ENCODE data around the gene TUBA8.
A peak's percentile ranks its signal among the peaks of the same experiment; 100 is the strongest.
"Not testable (repeated sequence)": the region's sequence is repeated elsewhere in the genome, so short reads cannot be mapped to it uniquely, and the experiment has no call there.

Gene TUBA8

DNA sequence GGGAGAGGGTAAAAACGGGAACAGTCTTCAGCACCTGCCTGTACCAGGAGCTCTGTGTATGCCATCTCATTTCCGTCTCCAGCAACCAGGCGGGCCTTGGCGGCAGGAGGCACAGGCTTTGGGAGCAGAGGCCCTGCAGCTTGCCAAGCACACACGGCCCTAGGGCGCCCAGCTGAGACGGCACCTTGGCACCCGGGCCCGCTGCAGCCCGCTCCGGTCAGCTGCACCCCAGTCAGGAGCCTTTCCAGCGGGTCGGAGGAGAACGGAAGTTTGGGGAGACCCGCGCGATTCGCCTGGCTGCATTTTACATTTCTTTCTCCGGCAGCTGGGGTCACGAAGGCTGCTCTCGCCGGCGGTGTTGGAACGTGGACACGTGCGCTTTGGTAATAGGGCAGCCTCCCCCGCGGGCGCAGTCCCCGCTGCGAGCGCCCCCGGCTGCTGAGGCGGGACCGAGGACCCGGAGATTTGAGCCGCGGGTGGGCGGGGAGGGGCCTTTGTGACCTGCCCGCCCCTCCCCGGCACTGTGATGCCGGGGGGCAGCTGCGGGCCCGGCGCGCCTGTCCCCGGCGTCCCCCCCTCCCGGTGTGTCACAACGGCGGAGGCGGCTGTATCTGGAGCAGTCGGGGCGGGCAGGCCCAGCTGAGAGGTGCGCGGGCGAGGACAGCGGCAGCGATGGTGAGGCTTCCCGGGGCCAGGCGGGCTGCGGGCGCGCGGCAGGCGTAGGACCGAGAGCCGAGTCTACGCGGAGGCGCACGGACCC, at the start of gene TUBA8:
Gene TUBA8 (plus strand): TSS at position 616 of the 760 bp plus-strand sequence. CDS start 57 bp downstream, at position 673.
- peak in 1 of 14 donors; percentile 73 for DNase-seq

GRCh38 chr22:18062421-18062820, 48.2 kb upstream of the TUBA8 start:
- DNase-seq, result no peak

GRCh38 chr22:18063306-18063705, 47.3 kb upstream of the TUBA8 start:
- DNase-seq, result no peak

DNA sequence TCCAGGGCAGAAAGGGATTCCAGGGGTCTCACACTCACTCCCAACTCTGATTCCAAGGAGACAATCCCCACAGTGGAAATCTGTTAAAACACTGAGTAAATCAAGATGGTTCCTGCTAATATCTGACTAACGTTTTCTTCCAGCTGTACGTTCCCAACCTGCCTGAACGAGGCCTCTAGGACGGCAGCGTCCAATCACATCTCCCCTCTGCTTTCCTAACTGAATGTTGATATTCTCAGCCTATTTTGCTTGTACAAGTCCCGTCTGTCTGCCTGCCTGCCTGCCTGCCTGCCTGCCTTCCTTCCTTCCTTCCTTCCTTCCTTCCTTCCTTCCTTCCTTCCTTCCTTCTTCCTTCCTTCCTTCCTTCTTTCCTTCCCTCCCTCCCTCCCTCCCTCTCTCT, 46.9 kb upstream of the TUBA8 start:
- DNase-seq, result not testable (repeated sequence)

DNA sequence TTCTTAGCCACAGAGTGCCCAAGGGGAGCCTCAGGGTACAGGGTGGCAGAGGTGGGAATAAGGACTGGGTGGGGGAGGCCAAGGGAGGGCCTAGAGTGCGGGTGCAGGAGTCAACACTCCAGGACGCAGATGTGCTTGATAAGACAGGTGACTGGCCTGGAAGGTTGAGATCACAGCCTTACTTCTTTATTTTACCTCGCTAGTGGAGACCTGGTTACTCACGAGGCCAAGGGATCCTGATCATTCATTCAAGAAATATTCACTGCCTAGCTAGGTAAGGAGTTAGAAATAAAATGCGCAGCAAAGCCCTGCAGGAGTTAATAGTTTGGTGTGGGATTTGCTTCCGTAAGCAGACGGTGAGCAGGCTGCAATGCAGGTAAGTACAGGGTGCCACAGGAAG, 46.0 kb upstream of the TUBA8 start:
- no peak for DNase-seq

DNA sequence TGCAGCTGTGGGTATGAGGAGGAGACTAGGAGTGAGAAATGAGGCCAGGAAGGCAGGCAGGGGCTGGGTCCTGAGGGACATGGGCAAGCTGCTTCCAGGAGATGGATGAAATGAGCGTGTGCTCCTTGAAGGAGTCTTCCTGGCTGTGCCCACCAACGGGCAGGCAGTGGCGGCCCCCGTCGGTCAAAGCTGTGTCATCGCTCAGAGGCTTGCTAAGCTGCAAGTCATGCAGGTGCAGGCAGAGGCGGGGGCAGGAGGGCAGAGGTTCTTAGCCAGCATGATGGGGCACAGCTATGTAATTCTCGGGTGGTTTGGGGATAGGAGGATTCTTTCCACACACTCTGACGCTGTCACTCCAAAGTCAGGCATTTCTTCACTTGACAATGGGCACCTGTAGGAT, 45.4 kb upstream of the TUBA8 start:
- no peak for DNase-seq

GRCh38 chr22:18066181-18066859, 44.3 kb upstream of the TUBA8 start:
- DNase-seq, result no peak

DNA sequence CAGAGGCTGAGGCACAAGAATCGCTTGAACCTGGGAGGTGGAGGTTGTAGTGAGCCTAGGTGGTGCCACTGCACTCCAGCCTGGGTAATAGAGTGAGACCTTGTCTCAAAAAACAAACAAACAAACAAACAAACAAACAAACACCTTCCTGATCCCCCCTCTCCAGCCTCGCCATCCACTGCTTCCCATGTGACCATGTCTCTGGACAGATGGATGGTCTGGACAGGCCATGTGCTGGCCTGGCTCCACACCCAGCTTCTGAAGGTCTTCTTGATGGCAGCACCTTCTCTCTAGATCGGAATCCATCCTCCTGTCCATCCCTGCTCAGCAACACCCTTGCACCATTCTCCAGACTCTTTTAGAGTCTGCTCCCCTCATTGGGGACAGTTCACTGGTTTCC, 43.5 kb upstream of the TUBA8 start:
- DNase-seq, result no peak

DNA sequence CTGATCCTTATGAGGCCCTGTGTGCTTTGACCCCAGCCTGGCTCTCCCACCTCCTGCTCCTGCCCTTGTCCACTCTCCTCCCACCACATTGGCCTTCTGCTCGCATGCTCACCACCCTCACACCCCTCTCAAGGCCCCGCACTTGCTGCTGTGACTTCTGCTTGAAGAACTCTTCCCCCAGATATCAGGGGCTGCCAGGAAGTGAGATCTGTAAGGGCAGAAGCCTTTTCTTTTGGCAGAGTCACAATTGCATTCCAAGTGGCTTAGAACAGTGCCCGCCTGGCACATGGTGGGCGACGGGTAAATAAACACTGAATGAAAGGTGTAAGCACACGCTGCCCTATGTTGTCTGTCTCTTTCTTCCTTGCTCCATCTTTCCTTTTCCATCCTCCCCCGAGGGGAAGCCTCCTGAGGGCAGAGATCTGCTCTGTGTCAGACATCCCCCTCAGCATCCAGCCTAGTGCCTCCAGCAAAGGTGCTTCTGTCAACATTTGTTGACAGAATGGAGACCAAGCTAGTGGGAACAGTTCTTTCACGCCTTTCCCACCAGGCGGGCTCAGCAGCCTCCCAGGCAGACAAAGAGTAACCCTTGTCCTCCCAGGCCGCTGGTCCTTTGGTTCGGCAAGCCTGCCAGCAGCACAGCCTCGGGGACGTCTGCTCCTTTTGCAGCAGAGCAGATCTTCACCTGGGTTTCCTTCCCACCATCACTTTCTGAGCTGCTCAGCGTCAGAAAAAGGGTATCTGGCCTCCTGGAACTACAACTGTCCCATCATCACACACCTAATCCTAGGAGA, 42.9 kb upstream of the TUBA8 start:
- no peak for DNase-seq

- no peak for DNase-seq
Observed at GRCh38 chr22:18068381-18068988, 42.1 kb upstream of the TUBA8 start.

- no peak for DNase-seq
Observed at GRCh38 chr22:18069041-18069440, 41.6 kb upstream of the TUBA8 start.

GRCh38 chr22:18070041-18070440, 40.6 kb upstream of the TUBA8 start:
- no peak for DNase-seq

DNA sequence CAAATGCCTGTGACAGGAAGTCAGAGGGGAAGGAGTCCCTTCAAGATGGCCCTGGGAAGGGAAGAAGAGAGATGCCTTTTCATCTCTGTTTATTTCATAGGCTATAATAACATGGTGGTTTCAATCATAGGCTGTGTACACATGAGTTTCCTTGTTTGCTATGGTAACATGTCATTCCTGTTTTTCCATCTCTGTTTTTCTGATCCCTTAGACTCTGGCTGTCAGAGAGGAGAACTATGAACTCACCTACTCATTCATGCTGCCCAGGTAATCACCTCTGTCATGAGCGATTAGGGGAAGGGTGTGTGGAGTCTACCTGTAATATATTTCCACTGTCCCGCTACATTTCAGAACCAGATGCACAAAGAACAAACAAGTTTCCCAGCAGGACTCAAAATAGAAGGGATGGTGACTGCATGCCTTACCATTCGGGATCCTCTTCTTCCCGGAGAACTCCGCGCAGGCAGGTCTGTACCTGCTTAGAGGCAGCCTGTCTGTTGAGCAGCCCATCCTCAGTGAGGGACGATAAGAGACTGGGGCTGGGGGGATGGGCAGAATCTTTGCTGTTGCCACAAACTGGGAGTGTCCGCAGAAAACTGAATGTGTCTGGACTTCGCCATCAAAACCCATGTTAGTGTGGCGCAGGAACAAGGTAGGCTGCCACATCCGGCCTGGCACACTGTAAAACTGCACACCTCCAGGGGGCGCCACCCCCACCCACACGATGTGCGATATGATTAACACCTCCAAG, 39.9 kb upstream of the TUBA8 start:
- no peak for DNase-seq

- not testable (repeated sequence) for DNase-seq
Observed at GRCh38 chr22:18071307-18071967, 39.2 kb upstream of the TUBA8 start.

DNA sequence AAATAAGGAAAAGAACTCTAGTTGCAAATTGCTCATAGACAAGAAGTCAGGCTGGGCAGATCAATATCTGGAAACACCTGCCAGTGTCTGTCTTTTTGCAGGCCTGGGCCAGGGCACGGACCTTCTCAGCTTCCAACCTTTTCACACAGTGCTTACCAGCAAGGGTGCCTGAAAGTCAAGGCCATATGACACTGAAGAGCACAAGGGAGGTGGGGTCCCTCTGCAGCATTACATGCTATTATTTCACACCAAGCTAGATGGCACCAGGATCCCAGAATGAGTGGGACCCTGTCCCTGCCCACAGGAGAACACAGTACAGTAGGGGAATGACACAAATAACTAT, 38.7 kb upstream of the TUBA8 start:
- DNase-seq, result no peak

- DNase-seq, result no peak
Observed at GRCh38 chr22:18073467-18073866, 37.1 kb upstream of the TUBA8 start.

DNA sequence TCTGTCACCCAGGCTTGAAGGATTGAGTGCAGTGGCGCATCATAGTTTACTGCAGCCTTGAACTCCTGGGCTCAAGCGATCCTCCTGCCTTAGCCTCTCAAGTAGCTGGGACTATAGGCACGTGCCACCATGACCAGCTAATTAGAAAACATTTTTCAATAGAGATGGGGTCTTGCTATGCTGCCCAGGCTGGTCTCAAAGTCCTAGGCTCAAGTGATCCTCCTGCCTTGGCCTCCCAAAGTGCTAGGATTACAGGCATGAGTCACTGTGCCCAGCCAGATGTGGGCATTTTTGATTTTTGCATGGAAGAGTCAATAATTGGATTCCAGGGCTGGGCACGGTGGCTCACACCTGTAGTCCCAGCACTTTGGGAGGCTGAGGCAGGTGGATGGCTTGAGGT, 36.7 kb upstream of the TUBA8 start:
- not testable (repeated sequence) for DNase-seq

DNA sequence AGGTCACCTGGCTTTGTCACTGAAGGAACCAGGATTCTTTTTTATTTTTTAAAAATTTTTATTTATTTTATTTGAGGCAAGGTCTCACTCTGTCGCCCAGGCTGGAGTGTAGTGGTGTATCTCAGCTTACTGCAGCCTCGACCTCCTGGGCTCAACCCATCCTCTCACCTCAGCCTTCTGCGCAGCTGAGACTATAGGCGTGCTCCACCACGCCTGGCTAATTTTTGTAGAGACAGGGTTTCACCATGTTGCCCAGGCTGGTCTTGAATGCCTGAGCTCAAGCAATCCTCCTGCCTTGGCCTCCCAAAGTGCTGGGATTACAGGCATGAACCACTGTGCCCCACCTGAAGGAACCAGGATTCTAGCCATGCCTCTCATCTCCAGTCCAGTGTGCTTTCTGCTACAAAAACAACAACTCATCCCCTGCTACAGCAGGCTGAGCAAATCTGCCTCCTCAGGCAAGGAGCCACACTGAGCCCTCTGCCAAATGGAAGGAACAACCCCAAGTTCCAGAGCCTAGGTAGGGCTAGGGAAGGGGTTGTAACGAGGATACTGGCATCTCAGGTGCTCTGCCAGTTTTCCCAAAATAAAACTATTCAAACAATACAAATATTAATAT, 35.4 kb upstream of the TUBA8 start:
- DNase-seq, result peak in 1 of 14 donors; percentile 67

DNA sequence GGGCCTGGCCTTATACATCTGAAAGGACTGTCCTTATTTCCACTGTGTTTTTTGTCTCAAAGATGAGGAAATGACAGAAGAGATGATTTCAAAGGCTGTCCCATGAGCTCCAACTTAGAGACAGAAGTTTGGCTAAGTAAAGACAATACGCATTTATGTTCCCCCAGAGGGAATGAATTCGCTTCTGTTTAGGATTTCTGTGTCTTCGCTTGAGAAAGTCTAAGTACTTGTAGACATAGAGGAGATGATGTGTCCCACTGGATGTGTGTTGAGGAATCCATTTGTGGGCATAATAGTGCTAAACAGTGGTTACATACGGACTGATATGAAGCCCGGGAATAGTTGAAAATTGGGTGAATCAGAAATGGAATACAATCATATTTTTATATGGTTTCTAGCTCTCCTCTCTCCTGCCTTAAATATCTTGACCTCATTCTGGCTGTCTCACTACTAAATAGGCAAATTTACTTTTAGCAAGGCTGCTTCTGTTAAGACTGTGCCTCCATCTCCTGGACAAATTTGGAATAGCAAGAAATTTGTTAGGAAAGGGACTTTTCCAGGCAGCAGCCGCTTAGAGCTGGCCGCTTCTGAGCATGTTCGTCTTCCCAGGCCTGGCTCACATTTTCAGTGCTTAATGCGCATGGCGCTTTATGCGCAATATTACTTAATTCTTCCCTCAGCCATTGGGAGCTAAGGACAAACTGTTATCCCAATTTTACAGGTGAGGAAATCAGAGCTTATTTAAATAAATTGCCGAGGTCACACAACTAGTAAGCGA, 34.7 kb upstream of the TUBA8 start:
- DNase-seq, result peak in 9 of 14 donors; percentile 11 to 89 (median 40)

DNA sequence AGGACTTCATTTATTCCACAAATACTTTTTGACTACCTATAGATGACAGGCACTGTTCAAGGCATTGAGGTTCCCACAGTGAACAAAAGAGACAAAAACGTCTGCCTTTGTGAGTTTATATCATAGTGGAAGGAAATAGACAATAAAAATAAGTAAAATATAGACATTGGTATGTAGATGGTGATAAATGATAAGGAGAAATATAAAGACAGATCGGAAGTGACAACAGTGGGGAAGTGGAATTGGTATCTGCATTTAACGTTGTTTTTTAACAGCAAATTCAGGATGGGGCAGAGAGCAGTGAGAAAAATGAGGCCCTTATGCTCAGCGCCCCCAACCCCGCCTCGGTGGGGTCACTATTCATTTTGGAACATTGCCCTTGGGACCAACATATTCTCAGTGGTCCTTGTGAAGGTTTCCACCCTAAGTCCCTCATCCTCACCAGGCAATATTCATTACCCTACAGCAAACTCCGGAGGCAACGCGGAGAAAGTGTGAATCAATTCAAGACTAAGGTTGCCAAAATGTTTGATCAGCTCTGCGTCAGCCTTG, 33.4 kb upstream of the TUBA8 start:
- DNase-seq, result no peak
